ENCODE measurements around the gene MTUS2.

GRCh38 chr13:28984825-28985224, 164.7 kb downstream of the MTUS2 start:
- TF ChIP-seq CTCF (IDR thresholded peaks at IDR 0.05; ENCODE audit: extremely low read depth in 1 of 2, insufficient read depth in 1 of 2, low read depth in 1 of 2, low read length in 2 of 2) (no peak), POLR2AphosphoS5 (IDR thresholded peaks at IDR 0.05; ENCODE audit: insufficient read depth, low read depth, low read length) (no peak)
